ENCODE measurements around the gene OR4A15. TPM values are rescaled to one million over a fixed set of nuclear protein-coding genes. Genes with fewer than 3 reads are reported as not detected.

The OR4A15 gene
- total and polyA plus RNA-seq, 10 of the 15 experiments (the other 5 are each of a cell fraction or from before 2014, with no cell fraction given) = not detected

- 0 out of 6 replicates have a peak, but pooled peaks of 1 of the 3 experiments have one; percentile 3 for TF ChIP-seq CTCF (IDR thresholded peaks at IDR 0.05 in 2 of 3, conservative IDR thresholded peaks at IDR 0.05 in 1 of 3; ENCODE audit: control insufficient read depth in 2 of 3, extremely low read depth in 1 of 3, insufficient read depth in 1 of 3, low read depth in 3 of 3, low read length in 3 of 3)
- TF ChIP-seq TAF1 (IDR thresholded peaks at IDR 0.05; ENCODE audit: borderline replicate concordance, low read depth, low read length) = no peak
- Histone ChIP-seq H4K20me1 (ENCODE audit: control insufficient read depth, insufficient read depth) (no peaks in the 10 kb centered on the region), H3K27ac (ENCODE audit: control insufficient read depth, insufficient read depth) (no peak overlapping the region), H3K36me3 (ENCODE audit: control insufficient read depth in 2 of 2, insufficient read depth in 2 of 2, low read length in 1 of 2) (no peaks in the 10 kb centered on the region), H3K4me3 (no peak overlapping the region), H3K79me2 (ENCODE audit: control insufficient read depth, insufficient read depth, low read length) (no peaks in the 10 kb centered on the region), H3K9ac (ENCODE audit: control insufficient read depth, insufficient read depth, low read length) (no peak overlapping the region), H3K4me1 (ENCODE audit: control insufficient read depth, insufficient read depth, low read length) (no peaks in the 10 kb centered on the region), H2AFZ (ENCODE audit: control insufficient read depth, low read depth, low read length) (no peak overlapping the region), H3K4me2 (ENCODE audit: control insufficient read depth, insufficient read depth) (no peak overlapping the region), H3K27me3 (replicated peaks in 1 of 2; ENCODE audit: control insufficient read depth in 2 of 2, insufficient read depth in 2 of 2, low read length in 1 of 2) (no peaks in the 10 kb centered on the region), H3K9me3 (replicated peaks; ENCODE audit: control insufficient read depth, insufficient read depth, low read length) (no peaks in the 10 kb centered on the region; the same call in 2 of the 3 replicates)
- DNase-seq (ENCODE audit: low read depth, low spot score) (no peak), ATAC-seq (no peak), FAIRE-seq (no peak)
- 0% methylated on average over 1 of the region's 1 CpG for WGBS (ENCODE audit: insufficient coverage, insufficient replicate concordance, low lambda C conversion rate, missing lambda C conversion rate)
- in situ Hi-C loops (cut with MboI) (no loop called here), intact Hi-C loops (cut with micrococcal nuclease; ENCODE audit: unreplicated experiment) (loop anchor here (10.0 kb wide), 1 partner anchor 63 kb away; no protein-coding TSS in a partner anchor)
- ChIA-PET POLR2A (no interaction called here), SMC1A (ENCODE audit: uncharacterized antibody, unreplicated experiment) (no interaction called here), CTCF (no interaction called here), RAD21 (ENCODE audit: unreplicated experiment) (no interaction called here)
- no TSS peak for BruUV-seq (replicated peaks)
These were observed 10.1 kb upstream of the OR4A15 start for GRCh38 chr11:55357560-55358184.

- no peaks in the 10 kb centered on the region for H3K9me3 ChIP-seq (replicated peaks; ENCODE audit: control insufficient read depth, insufficient read depth, low read length)
- no peak overlapping the region for H2AFZ ChIP-seq (ENCODE audit: control insufficient read depth, low read depth, low read length)
- RAD21 ChIA-PET (ENCODE audit: unreplicated experiment) = no interaction called here
- no peaks in the 10 kb centered on the region for H3K27me3 ChIP-seq (replicated peaks in 1 of 2; ENCODE audit: control insufficient read depth in 2 of 2, insufficient read depth in 2 of 2, low read length in 1 of 2)
- H4K20me1 ChIP-seq (ENCODE audit: control insufficient read depth, insufficient read depth) = no peaks in the 10 kb centered on the region
- no peaks in the 10 kb centered on the region for H3K4me1 ChIP-seq (ENCODE audit: control insufficient read depth, insufficient read depth, low read length)
- CTCF ChIA-PET = no interaction called here
- POLR2A ChIA-PET = interaction anchor here (0.5 kb wide), 1 partner anchor 18 kb away, joined by 3 read pairs; no protein-coding TSS in a partner anchor
- H3K9ac ChIP-seq (ENCODE audit: control insufficient read depth, insufficient read depth, low read length) = no peak overlapping the region
- WGBS (ENCODE audit: insufficient coverage, insufficient replicate concordance, low lambda C conversion rate, missing lambda C conversion rate) = 0% methylated on average over 1 of the region's 1 CpG
- no peak overlapping the region for H3K4me3 ChIP-seq
- no TSS peak for BruUV-seq (replicated peaks)
- no peak for ATAC-seq
- TF ChIP-seq MXI1 (IDR thresholded peaks at IDR 0.05; ENCODE audit: low read depth, low read length) = no peak
- TF ChIP-seq FOS (IDR thresholded peaks at IDR 0.05; ENCODE audit: borderline replicate concordance, extremely low read depth, insufficient read length) = no peak
- no peak for TF ChIP-seq SUPT20H (IDR thresholded peaks at IDR 0.05; ENCODE audit: borderline replicate concordance, control insufficient read depth, low read depth, low read length)
- TF ChIP-seq SRF (IDR thresholded peaks at IDR 0.05; ENCODE audit: low read depth in 2 of 2, low read length in 2 of 2) = no peak
- TF ChIP-seq ZNF592 (IDR thresholded peaks at IDR 0.05) = no peak
- no peak for TF ChIP-seq PAX5 (IDR thresholded peaks at IDR 0.05; ENCODE audit: borderline replicate concordance, low read depth, low read length)
- TF ChIP-seq USF1 (IDR thresholded peaks at IDR 0.05; ENCODE audit: borderline replicate concordance, extremely low read length, insufficient read depth, low read depth, low read length) = no peak
- SMC1A ChIA-PET (ENCODE audit: uncharacterized antibody, unreplicated experiment) = no interaction called here
- no peak for DNase-seq (ENCODE audit: low read depth, low spot score)
- H3K79me2 ChIP-seq (ENCODE audit: control insufficient read depth, insufficient read depth, low read length) = no peaks in the 10 kb centered on the region
- FAIRE-seq = no peak
- H3K27ac ChIP-seq (ENCODE audit: control insufficient read depth, insufficient read depth) = no peak overlapping the region
- H3K4me2 ChIP-seq (ENCODE audit: control insufficient read depth, insufficient read depth) = no peak overlapping the region
- intact Hi-C loops (cut with micrococcal nuclease; ENCODE audit: unreplicated experiment) (no loop called here), in situ Hi-C loops (cut with MboI) (no loop called here)
- H3K36me3 ChIP-seq (ENCODE audit: control insufficient read depth in 2 of 2, insufficient read depth in 2 of 2, low read length in 1 of 2) = no peaks in the 10 kb centered on the region
These were observed 33.2 kb downstream of the OR4A15 start for GRCh38 chr11:55401011-55401410.
